Measurements from ENCODE around the gene ARSD.

The ARSD gene

DNA sequence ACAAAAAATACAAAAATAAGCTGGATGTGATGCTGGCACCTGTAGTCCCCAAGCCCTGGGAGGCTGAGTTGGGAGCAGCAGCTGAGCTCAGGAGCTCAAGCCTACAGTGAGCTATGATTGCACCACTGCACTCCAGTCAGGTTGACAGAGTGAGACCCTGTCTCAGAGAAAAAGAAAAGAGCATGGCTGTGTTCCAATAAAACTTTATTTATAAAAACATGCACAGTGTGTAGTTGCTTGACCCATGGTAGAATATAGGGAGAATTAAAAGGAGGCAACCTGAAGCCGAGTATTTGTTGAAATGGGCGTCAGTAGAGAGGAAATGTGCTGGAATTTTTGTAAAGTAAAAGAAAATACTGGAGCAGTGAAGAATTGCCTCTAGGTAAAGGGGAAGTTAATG is 73.4 kb downstream of the ARSD start:
- no peaks in the 10 kb centered on the region for H3K36me3 Mint-ChIP-seq (ENCODE audit: insufficient read depth)
- H3K27ac Mint-ChIP-seq (ENCODE audit: low read depth): no peak overlapping the region
- no peak overlapping the region for H3K4me3 Mint-ChIP-seq
- ATAC-seq (replicated peaks; ENCODE audit: extremely low read depth, poor library complexity, severe bottlenecking): no peak
- no peaks in the 10 kb centered on the region for H3K9me3 Mint-ChIP-seq
- DNase-seq (ENCODE audit: low spot score in 2 of 2): no peak
- H3K27me3 Mint-ChIP-seq: no peaks in the 10 kb centered on the region
- H3K4me1 Mint-ChIP-seq: no peaks in the 10 kb centered on the region

DNA sequence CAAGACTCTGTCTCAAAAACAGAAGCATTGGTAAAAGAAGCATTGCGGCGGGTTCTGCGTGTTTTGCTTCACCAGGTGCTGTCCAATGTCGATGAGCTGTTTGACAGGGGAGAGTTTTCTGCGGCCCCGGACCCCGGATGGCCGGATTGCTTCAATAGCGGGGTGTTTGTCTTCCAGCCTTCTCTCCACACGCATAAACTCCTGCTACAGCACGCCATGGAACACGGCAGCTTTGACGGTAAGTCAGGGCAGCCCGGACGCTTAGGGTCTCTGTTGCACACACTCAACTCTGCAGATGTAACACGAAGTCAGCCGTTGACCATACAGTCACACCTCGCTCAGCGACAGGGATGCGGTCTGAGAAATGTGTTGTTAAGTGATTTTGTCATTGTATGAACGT is 74.2 kb downstream of the ARSD start:
- ATAC-seq (replicated peaks; ENCODE audit: extremely low read depth, poor library complexity, severe bottlenecking) (no peak), DNase-seq (ENCODE audit: low spot score in 2 of 2) (no peak)
- Mint-ChIP-seq H3K27me3 (no peaks in the 10 kb centered on the region), H3K27ac (ENCODE audit: low read depth) (no peak overlapping the region), H3K4me3 (no peak overlapping the region), H3K4me1 (no peaks in the 10 kb centered on the region), H3K36me3 (ENCODE audit: insufficient read depth) (no peaks in the 10 kb centered on the region), H3K9me3 (no peaks in the 10 kb centered on the region)

Measured in central memory CD8-positive, alpha-beta T cell (primary cell).